HepG2 (cell line): ENCODE data around the gene GRIK2. TPM values are rescaled to one million over a fixed set of nuclear protein-coding genes. Genes with fewer than 3 reads are reported as not detected.

Experiments
- ATAC-seq: fragments of 200-7000 bp; cut with Tn5 transposase; 3 replicates; pipeline ENCODE4 v1.9.1; 2020; ENCODE audit warnings: mild to moderate bottlenecking, moderate library complexity
- BruUV-seq: library from RNA; stranded (reverse); fragments of 400-500 nt; replicated peaks from 2 replicates; lab custom pipeline; 2021; lab: Mats Ljungman, UMichigan
- CTCF ChIA-PET: fragments of 300-600 bp; formaldehyde crosslinking; extraction: SDS; loops from one replicate; lab custom pipeline; 2021; ENCODE audit warnings: low total read pairs, inconsistent platforms, low intra/inter-chr PET ratio; lab: Yijun Ruan, JAX
- POLR2A ChIA-PET: fragments of 350-600 bp; sonication (Branson Sonifier 250); formaldehyde crosslinking; loops from one replicate; lab custom pipeline; 2020; ENCODE audit warnings: antibody characterized with exemption, inconsistent platforms; lab: Yijun Ruan, JAX
- DNase-seq: peaks from one replicate; pipeline ENCODE4 v3.0.0-alpha.2; 2015; ENCODE audit warnings: low spot score
- FAIRE-seq: peaks from 3 replicates; lab custom pipeline; 2011; peaks lifted over from hg19 to GRCh38; lab: Jason Lieb, UNC
- H2AFZ ChIP-seq: one replicate; pipeline ENCODE4 v1.6.1; 2011; ENCODE audit warnings: low read length, inconsistent platforms
- H3K27ac ChIP-seq: fragments of 300-600 bp; 3 replicates; pipeline ENCODE4 v1.8.0; 2011; ENCODE audit warnings: mixed run types, mild to moderate bottlenecking, mixed read lengths, low read length, inconsistent platforms; ENCODE audit not compliant: insufficient read depth; ENCODE audit errors: extremely low read length
- H3K27me3 ChIP-seq, 2 experiments: fragments of 200-600 bp in 1 of 2; 2 replicates in 1 of 2; 3 replicates in 1 of 2; pipeline versions ENCODE4 v1.6.0 to v1.8.0; 2011; ENCODE audit warnings: low read length in 2 of 2, mild to moderate bottlenecking in 2 of 2, moderate library complexity in 2 of 2, inconsistent platforms in 1 of 2; ENCODE audit not compliant: insufficient read depth in 2 of 2, control insufficient read depth in 1 of 2
- H3K36me3 ChIP-seq, 2 experiments: fragments of 200-600 bp in 1 of 2; replicated peaks in 1 of 2; 2 replicates in 1 of 2; 3 replicates in 1 of 2; pipeline versions ENCODE4 v1.5.1 to v1.8.0; 2011; ENCODE audit warnings: low read length in 2 of 2, inconsistent platforms in 1 of 2; ENCODE audit not compliant: insufficient read depth in 2 of 2, control insufficient read depth in 1 of 2
- H3K4me1 ChIP-seq: 2 replicates; pipeline ENCODE4 v1.5.1; 2012; ENCODE audit warnings: low read length, inconsistent platforms; ENCODE audit not compliant: insufficient read depth
- H3K4me2 ChIP-seq: 2 replicates; pipeline ENCODE4 v1.6.0; 2011; ENCODE audit warnings: low read depth, low read length, inconsistent platforms
- H3K4me3 ChIP-seq, 3 experiments: fragments of 200-600 bp in 1 of 3; sonication (generic), shearing (Covaris generic) in 1 of 3; replicated peaks in 1 of 3; 2 replicates each; pipeline ENCODE4 v1.5.1; 2011 to 2016; ENCODE audit warnings: low read length in 3 of 3, inconsistent platforms in 2 of 3, low read depth in 2 of 3, mild to moderate bottlenecking in 2 of 3, control low read depth in 1 of 3, mixed read lengths in 1 of 3; ENCODE audit not compliant: insufficient read depth in 1 of 3
- H3K79me2 ChIP-seq: one replicate; pipeline ENCODE4 v1.6.1; 2011; ENCODE audit warnings: low read length, inconsistent platforms; ENCODE audit not compliant: insufficient read depth
- H3K9ac ChIP-seq: 2 replicates; pipeline ENCODE4 v1.6.0; 2011; ENCODE audit warnings: mild to moderate bottlenecking, low read depth, low read length, inconsistent platforms; ENCODE audit not compliant: insufficient read depth
- H3K9me3 ChIP-seq: 2 replicates; pipeline ENCODE4 v1.5.1; 2012; ENCODE audit warnings: mild to moderate bottlenecking, low read length
- H4K20me1 ChIP-seq: 2 replicates; pipeline ENCODE4 v1.6.0; 2011; ENCODE audit warnings: inconsistent platforms, mild to moderate bottlenecking, low read length, moderate library complexity; ENCODE audit not compliant: insufficient read depth
- ATF7-NPFF ChIP-seq: sonication (generic); formaldehyde crosslinking; IDR thresholded peaks from 2 replicates; pipeline ENCODE4 v1.8.1; 2023; ENCODE audit warnings: mild to moderate bottlenecking, low read depth, missing genetic modification reagents, moderate library complexity
- ELF1 ChIP-seq: sonication (generic); formaldehyde crosslinking; IDR thresholded peaks from 2 replicates; pipeline ENCODE4 v1.4.0; 2020; ENCODE audit warnings: missing genetic modification reagents
- ELF3 ChIP-seq: IDR thresholded peaks from 2 replicates; pipeline ENCODE4 v1.6.1; 2016; ENCODE audit warnings: missing genetic modification reagents, missing compliant biosample characterization
- IKZF4 ChIP-seq: sonication (generic); formaldehyde crosslinking; IDR thresholded peaks from 2 replicates; pipeline ENCODE4 v1.5.1; 2020; ENCODE audit warnings: borderline replicate concordance, mild to moderate bottlenecking, low read depth, missing genetic modification reagents; ENCODE audit errors: not compliant biosample characterization
- ISX ChIP-seq: sonication (generic); formaldehyde crosslinking; conservative IDR thresholded peaks from 2 replicates; pipeline ENCODE4 v1.5.0; 2020; ENCODE audit warnings: missing genetic modification reagents
- MEF2D ChIP-seq: sonication (generic); formaldehyde crosslinking; IDR thresholded peaks from 2 replicates; pipeline ENCODE4 v1.5.1; 2020; ENCODE audit warnings: mild to moderate bottlenecking, missing genetic modification reagents
- PAF1 ChIP-seq: IDR thresholded peaks from 2 replicates; pipeline ENCODE4 v1.6.1; 2016; ENCODE audit warnings: missing genetic modification reagents, missing compliant biosample characterization
- SOX5 ChIP-seq: IDR thresholded peaks from 2 replicates; pipeline ENCODE4 v1.6.1; 2016; ENCODE audit warnings: borderline replicate concordance
- ZFP82 ChIP-seq: sonication (generic); formaldehyde crosslinking; IDR thresholded peaks from 2 replicates; pipeline ENCODE4 v1.5.1; 2020; ENCODE audit warnings: mild to moderate bottlenecking, missing genetic modification reagents, borderline replicate concordance
- ZFX ChIP-seq: sonication (generic); formaldehyde crosslinking; IDR thresholded peaks from 2 replicates; pipeline ENCODE4 v1.4.0; 2020; ENCODE audit warnings: mild to moderate bottlenecking, low read depth, missing genetic modification reagents, moderate library complexity
- ZNF10 ChIP-seq: sonication (generic); formaldehyde crosslinking; IDR thresholded peaks from 2 replicates; pipeline ENCODE4 v1.4.0; 2020; ENCODE audit warnings: mild to moderate bottlenecking, low read depth, missing genetic modification reagents, borderline replicate concordance
- ZNF224 ChIP-seq: sonication (generic); formaldehyde crosslinking; IDR thresholded peaks from 2 replicates; pipeline ENCODE4 v1.5.0; 2020; ENCODE audit warnings: mild to moderate bottlenecking, missing genetic modification reagents
- ZNF512B ChIP-seq: sonication (generic); formaldehyde crosslinking; IDR thresholded peaks from 2 replicates; pipeline ENCODE4 v1.5.1; 2020; ENCODE audit warnings: missing genetic modification reagents, mild to moderate bottlenecking, borderline replicate concordance
- ZNF570 ChIP-seq: sonication (generic); formaldehyde crosslinking; IDR thresholded peaks from 2 replicates; pipeline ENCODE4 v1.4.0; 2020; ENCODE audit warnings: mild to moderate bottlenecking, missing genetic modification reagents, borderline replicate concordance
- ZNF747 ChIP-seq: sonication (generic); formaldehyde crosslinking; IDR thresholded peaks from 2 replicates; pipeline ENCODE4 v1.8.1; 2023; ENCODE audit warnings: missing genetic modification reagents, mild to moderate bottlenecking, borderline replicate concordance
- WGBS: methylation state at CpG from one replicate; pipeline ENCODE4 v1.1.6; 2017; ENCODE audit warnings: low lambda C conversion rate; 5-methylcytosine and 5-hydroxymethylcytosine counted together
- in situ Hi-C: cut with HindIII; loops from 2 replicates; pipeline ENCODE4 v1.10.0; 2017; ENCODE audit warnings: low pct_unique_long_range_greater_than_20kb; ENCODE audit not compliant: extremely low pct_ligation_motif_present
- intact Hi-C: fragments of 100-400 bp; cut with micrococcal nuclease; formaldehyde crosslinking; loops from one replicate; pipeline ENCODE4 v1.10.0; 2022; ENCODE audit not compliant: unreplicated experiment
- polyA plus RNA-seq, 8 experiments: library from polyadenylated mRNA; depleted of rRNA in 3 of 8; stranded (reverse) in 7 of 8; unstranded in 1 of 8; fragments of >200 nt; fragmentation: Illumina TruSeq in 4 of 8; extraction: Trizol in 4 of 8; gene quantifications; 2 replicates each; pipeline versions ENCODE4 v1.2.1 to v1.2.3, GENCODE V29; 2011 to 2016; ENCODE audit warnings: low read depth in 4 of 8, missing spikeins in 1 of 8, mixed read lengths in 1 of 8; ENCODE audit not compliant: insufficient read depth in 1 of 8
- total RNA-seq, 5 experiments: library from RNA; depleted of rRNA; stranded (reverse); fragments of >200 nt; fragmentation: Illumina TruSeq; extraction: Trizol; gene quantifications; 2 replicates each; pipeline ENCODE4 v1.2.3, GENCODE V29; 2016; ENCODE audit warnings: low read depth in 1 of 5
- TF ChIP-seq, protein P1 (sequence below): sonication (generic); formaldehyde crosslinking; IDR thresholded peaks from 2 replicates; pipeline ENCODE4 v1.4.0; 2020; ENCODE audit warnings: missing genetic modification reagents
- TF ChIP-seq, protein P2 (sequence below), 2 experiments: sonication (generic) in 1 of 2; formaldehyde crosslinking in 1 of 2; IDR thresholded peaks; 2 replicates each; pipeline versions ENCODE4 v1.4.0 to v1.6.1; 2016 to 2020; ENCODE audit warnings: borderline replicate concordance in 1 of 2, low read depth in 1 of 2, mild to moderate bottlenecking in 1 of 2, missing genetic modification reagents in 1 of 2

Gene GRIK2
- total and polyA plus RNA-seq, 2 of the 13 experiments (the other 11 are each of a cell fraction or from before 2014, with no cell fraction given) = not detected

DNA sequence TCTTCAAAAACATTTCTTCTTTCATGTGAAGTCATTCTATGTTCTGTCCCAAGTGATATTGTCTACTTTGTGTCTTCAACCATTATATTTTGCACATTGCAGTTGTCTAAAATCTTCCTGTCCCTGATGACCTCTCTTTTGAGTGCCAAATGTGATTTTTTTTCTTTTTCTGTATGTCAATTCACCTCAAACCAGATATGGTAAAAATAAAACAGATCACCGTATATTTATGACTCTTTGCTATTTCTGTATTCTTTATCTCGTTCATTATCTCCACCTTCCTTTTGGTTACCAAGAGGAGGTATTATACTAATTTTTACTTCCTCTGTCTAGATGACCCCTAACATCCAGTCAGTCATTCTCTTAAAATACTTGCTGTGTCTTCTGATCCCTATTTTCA, 165.2 kb downstream of the GRIK2 start:
- no peak for DNase-seq
- Histone ChIP-seq H3K4me2 (no peak overlapping the region), H4K20me1 (no peaks in the 10 kb centered on the region), H3K4me1 (no peaks in the 10 kb centered on the region), H3K9ac (no peak overlapping the region), H2AFZ (no peak overlapping the region), H3K79me2 (no peaks in the 10 kb centered on the region), H3K36me3 (no peaks in the 10 kb centered on the region), H3K4me3 (no peak overlapping the region), H3K27me3 (no peaks in the 10 kb centered on the region), H3K9me3 (no peaks in the 10 kb centered on the region), H3K27ac (no peak overlapping the region)
- in situ Hi-C loops (no loop called here), intact Hi-C loops (no loop called here)
- no TSS peak for BruUV-seq
- no peak for FAIRE-seq
- 3% methylated on average over 2 of the region's 2 CpGs for WGBS
- CTCF ChIA-PET = no interaction called here
- POLR2A ChIA-PET = no interaction called here
- no peak for ATAC-seq
- TF ChIP-seq ISX (CRISPR knock-in tag) = no peak
- TF ChIP-seq ELF3 (CRISPR knock-in tag) = no peak
- no peak for TF ChIP-seq IKZF4 (CRISPR knock-in tag)
- no peak for TF ChIP-seq ZNF747 (CRISPR knock-in tag)
- TF ChIP-seq ZNF570 (CRISPR knock-in tag) = no peak
- TF ChIP-seq ZFX (CRISPR knock-in tag) = no peak
- no peak for TF ChIP-seq ZNF224 (CRISPR knock-in tag)
- no peak for TF ChIP-seq SOX5 (CRISPR knock-in tag)
- no peak for TF ChIP-seq PAF1 (CRISPR knock-in tag)
- TF ChIP-seq ZNF512B (CRISPR knock-in tag) = no peak
- no peak for TF ChIP-seq ZFP82 (CRISPR knock-in tag)
- TF ChIP-seq, protein P1, sequence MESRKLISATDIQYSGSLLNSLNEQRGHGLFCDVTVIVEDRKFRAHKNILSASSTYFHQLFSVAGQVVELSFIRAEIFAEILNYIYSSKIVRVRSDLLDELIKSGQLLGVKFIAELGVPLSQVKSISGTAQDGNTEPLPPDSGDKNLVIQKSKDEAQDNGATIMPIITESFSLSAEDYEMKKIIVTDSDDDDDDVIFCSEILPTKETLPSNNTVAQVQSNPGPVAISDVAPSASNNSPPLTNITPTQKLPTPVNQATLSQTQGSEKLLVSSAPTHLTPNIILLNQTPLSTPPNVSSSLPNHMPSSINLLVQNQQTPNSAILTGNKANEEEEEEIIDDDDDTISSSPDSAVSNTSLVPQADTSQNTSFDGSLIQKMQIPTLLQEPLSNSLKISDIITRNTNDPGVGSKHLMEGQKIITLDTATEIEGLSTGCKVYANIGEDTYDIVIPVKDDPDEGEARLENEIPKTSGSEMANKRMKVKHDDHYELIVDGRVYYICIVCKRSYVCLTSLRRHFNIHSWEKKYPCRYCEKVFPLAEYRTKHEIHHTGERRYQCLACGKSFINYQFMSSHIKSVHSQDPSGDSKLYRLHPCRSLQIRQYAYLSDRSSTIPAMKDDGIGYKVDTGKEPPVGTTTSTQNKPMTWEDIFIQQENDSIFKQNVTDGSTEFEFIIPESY (CRISPR knock-in tag) = no peak
- no peak for TF ChIP-seq ATF7-NPFF
- TF ChIP-seq ELF1 (CRISPR knock-in tag) = no peak
- TF ChIP-seq MEF2D (CRISPR knock-in tag) = no peak
- no peak for TF ChIP-seq ZNF10
- TF ChIP-seq, protein P2, sequence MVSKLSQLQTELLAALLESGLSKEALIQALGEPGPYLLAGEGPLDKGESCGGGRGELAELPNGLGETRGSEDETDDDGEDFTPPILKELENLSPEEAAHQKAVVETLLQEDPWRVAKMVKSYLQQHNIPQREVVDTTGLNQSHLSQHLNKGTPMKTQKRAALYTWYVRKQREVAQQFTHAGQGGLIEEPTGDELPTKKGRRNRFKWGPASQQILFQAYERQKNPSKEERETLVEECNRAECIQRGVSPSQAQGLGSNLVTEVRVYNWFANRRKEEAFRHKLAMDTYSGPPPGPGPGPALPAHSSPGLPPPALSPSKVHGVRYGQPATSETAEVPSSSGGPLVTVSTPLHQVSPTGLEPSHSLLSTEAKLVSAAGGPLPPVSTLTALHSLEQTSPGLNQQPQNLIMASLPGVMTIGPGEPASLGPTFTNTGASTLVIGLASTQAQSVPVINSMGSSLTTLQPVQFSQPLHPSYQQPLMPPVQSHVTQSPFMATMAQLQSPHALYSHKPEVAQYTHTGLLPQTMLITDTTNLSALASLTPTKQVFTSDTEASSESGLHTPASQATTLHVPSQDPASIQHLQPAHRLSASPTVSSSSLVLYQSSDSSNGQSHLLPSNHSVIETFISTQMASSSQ (IDR thresholded peaks at IDR 0.05; ENCODE audit: low read depth) = no peak
- TF ChIP-seq, protein P2 (CRISPR knock-in tag; IDR thresholded peaks at IDR 0.05; ENCODE audit: borderline replicate concordance) = no peak
